ENCODE measurements around the gene RASAL2.

GRCh38 chr1:178418284-178418955, 324.5 kb downstream of the RASAL2 start:
- TF ChIP-seq CTCF (IDR thresholded peaks at IDR 0.05) (no peak), POLR2A (IDR thresholded peaks at IDR 0.05) (no peak), EP300 (IDR thresholded peaks at IDR 0.05) (no peak), POLR2AphosphoS5 (IDR thresholded peaks at IDR 0.05) (no peak)

Data from suprapubic skin (tissue), 4 donors.